HG02970 (cell line): ENCODE data around the gene ALPG.
"Not testable (repeated sequence)": the region's sequence is repeated elsewhere in the genome, so short reads cannot be mapped to it uniquely, and the experiment has no call there.

Source experiments
- ATAC-seq: cut with Tn5 transposase; IDR thresholded peaks from one replicate; pipeline ENCODE4 v1.9.1; 2021; ENCODE audit warnings: mild to moderate bottlenecking, moderate library complexity, moderate number of reproducible peaks; ENCODE audit not compliant: unreplicated experiment, low FRiP score

ALPG gene

GRCh38 chr2:232438091-232438490 lies 31.4 kb downstream of the ALPG start:
- ATAC-seq, result no peak

GRCh38 chr2:232438951-232439757 lies 32.5 kb downstream of the ALPG start:
- no peak for ATAC-seq

GRCh38 chr2:232439758-232440135 lies 33.1 kb downstream of the ALPG start:
- no peak for ATAC-seq

- not testable (repeated sequence) for ATAC-seq
Observed at GRCh38 chr2:232440220-232441018, 33.8 kb downstream of the ALPG start.

- ATAC-seq, result no peak
Observed at GRCh38 chr2:232441147-232441651, 34.6 kb downstream of the ALPG start.

GRCh38 chr2:232441922-232442321 lies 35.3 kb downstream of the ALPG start:
- not testable (repeated sequence) for ATAC-seq

- not testable (repeated sequence) for ATAC-seq
Observed at GRCh38 chr2:232442431-232442830, 35.8 kb downstream of the ALPG start.

- not testable (repeated sequence) for ATAC-seq
Observed at GRCh38 chr2:232443047-232443446, 36.4 kb downstream of the ALPG start.

- ATAC-seq, result not testable (repeated sequence)
Observed at GRCh38 chr2:232443669-232444408, 37.2 kb downstream of the ALPG start.

GRCh38 chr2:232444409-232445148 lies 37.9 kb downstream of the ALPG start:
- no peak for ATAC-seq

GRCh38 chr2:232445149-232445885 lies 38.7 kb downstream of the ALPG start:
- not testable (repeated sequence) for ATAC-seq

- not testable (repeated sequence) for ATAC-seq
Observed at GRCh38 chr2:232446266-232446777, 39.7 kb downstream of the ALPG start.

- ATAC-seq, result no peak
Observed at GRCh38 chr2:232447091-232447620, 40.5 kb downstream of the ALPG start.

GRCh38 chr2:232447638-232448303 lies 41.1 kb downstream of the ALPG start:
- ATAC-seq, result no peak

- ATAC-seq, result no peak
Observed at GRCh38 chr2:232448304-232448690, 41.7 kb downstream of the ALPG start.

- ATAC-seq, result no peak
Observed at GRCh38 chr2:232449964-232450363, 43.3 kb downstream of the ALPG start.

- ATAC-seq, result not testable (repeated sequence)
Observed at GRCh38 chr2:232451645-232452044, 45.0 kb downstream of the ALPG start.

- ATAC-seq, result no peak
Observed at GRCh38 chr2:232454630-232455029, 48.0 kb downstream of the ALPG start.
